HCT116 (cell line): ENCODE data around the gene GPHN.

Source experiments
- POLR2A ChIP-seq: IDR thresholded peaks from 2 replicates; pipeline ENCODE4 v1.7.0; 2011; ENCODE audit warnings: borderline replicate concordance; ENCODE audit not compliant: insufficient read depth, insufficient read length; ENCODE audit errors: extremely low read depth
- RAD21 ChIP-seq: IDR thresholded peaks from 2 replicates; pipeline ENCODE4 v1.6.1; 2012; ENCODE audit warnings: low read depth, mild to moderate bottlenecking
- TF ChIP-seq, protein P1 (sequence below): IDR thresholded peaks from 2 replicates; pipeline ENCODE4 v1.6.1; 2012; ENCODE audit warnings: low read depth
- TF ChIP-seq, protein P2 (sequence below): IDR thresholded peaks from 2 replicates; pipeline ENCODE4 v1.6.1; 2012
- TF ChIP-seq, protein P3 (sequence below), 3 experiments: fragments of 200-600 bp in 1 of 3; sonication (generic) in 1 of 3; IDR thresholded peaks in 2 of 3; conservative IDR thresholded peaks in 1 of 3; 2 replicates each; pipeline ENCODE4 v1.5.1; 2012 to 2017; ENCODE audit warnings: low read depth in 2 of 3, low read length in 2 of 3, antibody characterized with exemption in 1 of 3, borderline replicate concordance in 1 of 3, control low read depth in 1 of 3, mild to moderate bottlenecking in 1 of 3, mixed read lengths in 1 of 3, mixed run types in 1 of 3, moderate library complexity in 1 of 3; ENCODE audit not compliant: insufficient read depth in 1 of 3

DNA sequence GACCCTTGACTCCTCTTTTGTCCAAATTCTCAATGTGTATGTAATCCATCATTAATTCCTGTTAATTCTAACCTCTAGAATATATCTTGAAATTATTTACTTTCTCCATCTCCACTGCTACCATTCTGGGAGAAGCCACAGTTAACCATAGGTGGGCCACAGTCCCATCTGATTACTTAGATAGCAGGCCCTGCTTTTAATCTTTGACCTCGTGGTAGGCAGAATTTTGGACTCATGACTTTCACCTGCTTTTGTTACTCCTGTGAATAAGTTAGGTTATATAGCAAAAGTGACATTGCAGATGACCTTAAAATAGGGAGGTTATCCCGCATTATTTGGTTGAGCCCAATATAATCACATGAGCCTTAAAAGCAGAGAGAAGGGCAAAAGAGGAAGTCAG, 264.2 kb downstream of the GPHN start:
- TF ChIP-seq RAD21: no peak
- TF ChIP-seq, protein P1, sequence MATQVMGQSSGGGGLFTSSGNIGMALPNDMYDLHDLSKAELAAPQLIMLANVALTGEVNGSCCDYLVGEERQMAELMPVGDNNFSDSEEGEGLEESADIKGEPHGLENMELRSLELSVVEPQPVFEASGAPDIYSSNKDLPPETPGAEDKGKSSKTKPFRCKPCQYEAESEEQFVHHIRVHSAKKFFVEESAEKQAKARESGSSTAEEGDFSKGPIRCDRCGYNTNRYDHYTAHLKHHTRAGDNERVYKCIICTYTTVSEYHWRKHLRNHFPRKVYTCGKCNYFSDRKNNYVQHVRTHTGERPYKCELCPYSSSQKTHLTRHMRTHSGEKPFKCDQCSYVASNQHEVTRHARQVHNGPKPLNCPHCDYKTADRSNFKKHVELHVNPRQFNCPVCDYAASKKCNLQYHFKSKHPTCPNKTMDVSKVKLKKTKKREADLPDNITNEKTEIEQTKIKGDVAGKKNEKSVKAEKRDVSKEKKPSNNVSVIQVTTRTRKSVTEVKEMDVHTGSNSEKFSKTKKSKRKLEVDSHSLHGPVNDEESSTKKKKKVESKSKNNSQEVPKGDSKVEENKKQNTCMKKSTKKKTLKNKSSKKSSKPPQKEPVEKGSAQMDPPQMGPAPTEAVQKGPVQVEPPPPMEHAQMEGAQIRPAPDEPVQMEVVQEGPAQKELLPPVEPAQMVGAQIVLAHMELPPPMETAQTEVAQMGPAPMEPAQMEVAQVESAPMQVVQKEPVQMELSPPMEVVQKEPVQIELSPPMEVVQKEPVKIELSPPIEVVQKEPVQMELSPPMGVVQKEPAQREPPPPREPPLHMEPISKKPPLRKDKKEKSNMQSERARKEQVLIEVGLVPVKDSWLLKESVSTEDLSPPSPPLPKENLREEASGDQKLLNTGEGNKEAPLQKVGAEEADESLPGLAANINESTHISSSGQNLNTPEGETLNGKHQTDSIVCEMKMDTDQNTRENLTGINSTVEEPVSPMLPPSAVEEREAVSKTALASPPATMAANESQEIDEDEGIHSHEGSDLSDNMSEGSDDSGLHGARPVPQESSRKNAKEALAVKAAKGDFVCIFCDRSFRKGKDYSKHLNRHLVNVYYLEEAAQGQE: no peak
- TF ChIP-seq, protein P2, sequence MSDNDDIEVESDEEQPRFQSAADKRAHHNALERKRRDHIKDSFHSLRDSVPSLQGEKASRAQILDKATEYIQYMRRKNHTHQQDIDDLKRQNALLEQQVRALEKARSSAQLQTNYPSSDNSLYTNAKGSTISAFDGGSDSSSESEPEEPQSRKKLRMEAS: no peak
- TF ChIP-seq POLR2A: no peak
- TF ChIP-seq, protein P3, sequence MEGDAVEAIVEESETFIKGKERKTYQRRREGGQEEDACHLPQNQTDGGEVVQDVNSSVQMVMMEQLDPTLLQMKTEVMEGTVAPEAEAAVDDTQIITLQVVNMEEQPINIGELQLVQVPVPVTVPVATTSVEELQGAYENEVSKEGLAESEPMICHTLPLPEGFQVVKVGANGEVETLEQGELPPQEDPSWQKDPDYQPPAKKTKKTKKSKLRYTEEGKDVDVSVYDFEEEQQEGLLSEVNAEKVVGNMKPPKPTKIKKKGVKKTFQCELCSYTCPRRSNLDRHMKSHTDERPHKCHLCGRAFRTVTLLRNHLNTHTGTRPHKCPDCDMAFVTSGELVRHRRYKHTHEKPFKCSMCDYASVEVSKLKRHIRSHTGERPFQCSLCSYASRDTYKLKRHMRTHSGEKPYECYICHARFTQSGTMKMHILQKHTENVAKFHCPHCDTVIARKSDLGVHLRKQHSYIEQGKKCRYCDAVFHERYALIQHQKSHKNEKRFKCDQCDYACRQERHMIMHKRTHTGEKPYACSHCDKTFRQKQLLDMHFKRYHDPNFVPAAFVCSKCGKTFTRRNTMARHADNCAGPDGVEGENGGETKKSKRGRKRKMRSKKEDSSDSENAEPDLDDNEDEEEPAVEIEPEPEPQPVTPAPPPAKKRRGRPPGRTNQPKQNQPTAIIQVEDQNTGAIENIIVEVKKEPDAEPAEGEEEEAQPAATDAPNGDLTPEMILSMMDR (IDR thresholded peaks at IDR 0.05 in 2 of 3, conservative IDR thresholded peaks at IDR 0.05 in 1 of 3; ENCODE audit: borderline replicate concordance in 1 of 3, insufficient read depth in 1 of 3, low read depth in 2 of 3, low read length in 2 of 3): no peak
